Neuronal stem cell (in vitro differentiated cells): ENCODE results near the gene RER1.

ENCODE experiments used
- DNase-seq: peaks from one replicate; pipeline ENCODE4 v3.0.0-alpha.2; 2013; ENCODE audit warnings: low spot score
- H2AFZ ChIP-seq: one replicate; pipeline ENCODE4 v1.6.1; 2013; ENCODE audit warnings: mild to moderate bottlenecking, low read length, inconsistent platforms
- H2AK5ac ChIP-seq: 2 replicates; pipeline ENCODE4 v1.6.1; 2013; ENCODE audit warnings: low read depth, mild to moderate bottlenecking, inconsistent platforms, low read length, moderate library complexity, mixed read lengths
- H2BK120ac ChIP-seq: 2 replicates; pipeline ENCODE4 v1.6.1; 2013; ENCODE audit warnings: low read depth, mild to moderate bottlenecking, inconsistent platforms, low read length, moderate library complexity, mixed read lengths
- H2BK12ac ChIP-seq: one replicate; pipeline ENCODE4 v1.6.1; 2013; ENCODE audit warnings: low read length, inconsistent platforms
- H2BK15ac ChIP-seq: 2 replicates; pipeline ENCODE4 v1.6.1; 2013; ENCODE audit warnings: mild to moderate bottlenecking, low read length, inconsistent platforms, mixed read lengths
- H2BK5ac ChIP-seq: one replicate; pipeline ENCODE4 v1.6.1; 2013; ENCODE audit warnings: inconsistent platforms, mild to moderate bottlenecking, low read length, moderate library complexity
- H3K14ac ChIP-seq: one replicate; pipeline ENCODE4 v1.6.1; 2013; ENCODE audit warnings: low read length, inconsistent platforms
- H3K18ac ChIP-seq: 2 replicates; pipeline ENCODE4 v1.6.1; 2013; ENCODE audit warnings: low read length, inconsistent platforms
- H3K23ac ChIP-seq: 2 replicates; pipeline ENCODE4 v1.6.1; 2013; ENCODE audit warnings: low read depth, mild to moderate bottlenecking, mixed read lengths, low read length, inconsistent platforms; ENCODE audit not compliant: poor library complexity
- H3K27ac ChIP-seq: replicated peaks from 3 replicates; pipeline ENCODE4 v1.5.1; 2013; ENCODE audit warnings: low read length, inconsistent platforms
- H3K27me3 ChIP-seq, 3 experiments: 2 replicates each; pipeline ENCODE4 v1.6.1; 2013; ENCODE audit warnings: low read length in 3 of 3, mild to moderate bottlenecking in 2 of 3, inconsistent platforms in 1 of 3, low read depth in 1 of 3, mixed read lengths in 1 of 3, moderate library complexity in 1 of 3; ENCODE audit not compliant: control insufficient read depth in 3 of 3, insufficient read depth in 3 of 3
- H3K36me3 ChIP-seq, 2 donors: replicated peaks in 1 of 2; 2 replicates each; pipeline ENCODE4 v1.6.1; 2013; ENCODE audit warnings: low read length in 2 of 2; ENCODE audit not compliant: control insufficient read depth in 2 of 2, insufficient read depth in 2 of 2
- H3K4ac ChIP-seq: 2 replicates; pipeline ENCODE4 v1.6.1; 2013; ENCODE audit warnings: inconsistent platforms, mild to moderate bottlenecking, low read length, moderate library complexity
- H3K4me1 ChIP-seq, 2 donors: 1 replicate in 1 of 2; 2 replicates in 1 of 2; pipeline ENCODE4 v1.6.1; 2013; ENCODE audit warnings: low read length in 2 of 2, low read depth in 1 of 2; ENCODE audit not compliant: control insufficient read depth in 2 of 2, insufficient read depth in 1 of 2
- H3K4me2 ChIP-seq: one replicate; pipeline ENCODE4 v1.6.1; 2013; ENCODE audit warnings: mild to moderate bottlenecking, low read length, inconsistent platforms; ENCODE audit not compliant: insufficient read depth, poor library complexity, severe bottlenecking
- H3K4me3 ChIP-seq, 2 donors: 2 replicates each; pipeline ENCODE4 v1.5.1; 2013; ENCODE audit warnings: low read length in 2 of 2, mild to moderate bottlenecking in 2 of 2, inconsistent platforms in 1 of 2, moderate library complexity in 1 of 2
- H3K79me1 ChIP-seq: one replicate; pipeline ENCODE4 v1.6.1; 2013; ENCODE audit warnings: low read depth, mild to moderate bottlenecking, inconsistent platforms, low read length, moderate library complexity
- H3K9ac ChIP-seq: one replicate; pipeline ENCODE4 v1.6.1; 2013; ENCODE audit warnings: mild to moderate bottlenecking, low read depth, low read length, inconsistent platforms; ENCODE audit not compliant: poor library complexity
- H3K9me3 ChIP-seq, 2 donors: replicated peaks in 1 of 2; 2 replicates each; pipeline versions ENCODE3 to v1.6.1; 2013; ENCODE audit warnings: low read length in 2 of 2, mild to moderate bottlenecking in 2 of 2, inconsistent platforms in 1 of 2, low read depth in 1 of 2, mixed read lengths in 1 of 2, moderate library complexity in 1 of 2; ENCODE audit not compliant: control insufficient read depth in 2 of 2, insufficient read depth in 1 of 2
- H4K8ac ChIP-seq: one replicate; pipeline ENCODE4 v1.6.1; 2013; ENCODE audit warnings: low read depth, mild to moderate bottlenecking, inconsistent platforms, low read length, moderate library complexity
- H4K91ac ChIP-seq: one replicate; pipeline ENCODE4 v1.6.1; 2013; ENCODE audit warnings: low read length, low read depth, mild to moderate bottlenecking, inconsistent platforms; ENCODE audit not compliant: poor library complexity
- WGBS, 2 donors: extraction: QIAGEN DNeasy Blood & Tissue Kit; methylation state at CpG; one replicate each; pipeline ENCODE4 v1.1.7; 2013; ENCODE audit warnings: missing lambda C conversion rate in 2 of 2, mixed read lengths in 1 of 2; ENCODE audit not compliant: insufficient read length in 2 of 2, insufficient replicate concordance in 1 of 2; ENCODE audit errors: extremely low coverage in 2 of 2; 5-methylcytosine and 5-hydroxymethylcytosine counted together

The RER1 gene

DNA sequence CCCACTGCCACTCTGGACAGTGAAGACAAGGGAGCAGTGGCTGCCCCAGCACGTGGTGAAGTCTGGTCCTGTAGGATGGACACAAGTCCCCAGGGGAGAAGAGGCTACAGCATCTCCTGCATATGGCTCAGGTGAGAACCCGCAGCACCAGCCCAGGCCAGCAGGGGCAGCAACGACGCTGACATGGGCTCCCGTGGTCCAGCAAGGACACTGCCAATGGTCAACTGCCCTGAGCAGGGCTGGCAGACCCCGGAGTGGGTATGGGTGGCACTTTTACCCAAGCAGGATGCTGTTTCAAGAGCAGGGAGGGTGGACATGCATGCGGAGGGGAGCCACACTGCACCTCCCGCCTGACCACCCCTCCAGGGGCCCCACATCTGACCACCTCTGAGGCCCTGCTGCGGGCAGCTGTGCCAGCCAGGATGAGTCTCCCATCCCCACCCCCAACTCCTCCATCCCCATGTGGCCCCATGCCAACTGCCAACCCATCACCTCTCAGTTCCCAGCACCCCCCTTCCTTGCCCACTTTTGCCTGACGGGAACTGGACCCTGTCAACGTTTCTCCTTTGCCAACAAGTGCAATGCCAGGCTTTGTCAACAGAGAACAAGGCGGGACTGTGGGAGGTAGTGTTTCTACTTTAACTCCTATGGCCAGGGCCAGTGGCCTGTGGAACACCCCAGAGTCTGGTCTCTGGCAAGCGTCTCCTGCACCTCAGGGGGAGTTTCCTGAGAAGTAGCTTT, 8.8 kb upstream of the RER1 start:
- Histone ChIP-seq H3K27ac (no peak overlapping the region), H2BK5ac (peak overlapping the region; percentile 68), H2AFZ (no peak overlapping the region), H3K4me2 (no peak overlapping the region), H2BK15ac (peak overlapping the region; percentile 83), H4K91ac (no peak overlapping the region), H2BK12ac (no peak overlapping the region), H4K8ac (no peak overlapping the region), H3K27me3 (no peaks in the 10 kb centered on the region), H3K36me3 (peaks cover 1 to 9% of the 10 kb centered on the region in 2 donors), H3K9ac (no peak overlapping the region), H3K79me1 (peaks cover 4% of the 10 kb centered on the region), H3K18ac (no peak overlapping the region), H3K4me3 (no peak overlapping the region), H3K4ac (no peak overlapping the region), H3K9me3 (no peaks in the 10 kb centered on the region), H3K14ac (no peak overlapping the region), H2BK120ac (no peak overlapping the region), H2AK5ac (peak overlapping the region; percentile 74), H3K23ac (no peak overlapping the region), H3K4me1 (peaks cover 0 to 4% of the 10 kb centered on the region in 2 donors)
- no peak for DNase-seq
- WGBS, 2 donors, result no CpG with 5 or more reads among the region's 13 CpGs

DNA sequence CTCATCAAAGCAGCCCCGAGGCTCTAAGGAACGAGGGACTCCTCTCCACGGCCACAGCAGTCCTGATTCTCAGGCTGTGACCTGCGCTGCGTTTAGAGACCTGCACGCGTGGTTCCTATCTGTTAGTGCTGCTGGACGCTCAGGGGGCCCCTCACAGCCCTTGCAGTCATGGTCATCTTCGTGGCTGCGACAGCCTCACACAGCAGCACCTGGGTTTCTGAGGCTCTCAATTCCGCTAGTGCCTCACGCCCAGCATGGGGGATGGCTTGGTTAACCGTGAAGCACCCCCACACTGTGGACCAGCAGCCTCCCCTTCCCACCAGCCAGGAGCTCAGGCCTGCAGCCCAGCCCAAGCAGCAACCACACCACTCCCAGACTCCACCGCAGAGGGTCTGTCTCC, 8.1 kb upstream of the RER1 start:
- Histone ChIP-seq H3K4me3 (no peak overlapping the region), H3K9ac (peak overlapping the region; percentile 30), H3K36me3 (peaks cover 4 to 17% of the 10 kb centered on the region in 2 donors), H3K9me3 (no peaks in the 10 kb centered on the region), H3K79me1 (peaks cover 4% of the 10 kb centered on the region), H3K4ac (no peak overlapping the region), H2BK15ac (no peak overlapping the region), H3K23ac (peak overlapping the region; percentile 6), H2BK5ac (no peak overlapping the region), H4K91ac (no peak overlapping the region), H3K27me3 (no peaks in the 10 kb centered on the region), H3K4me2 (no peak overlapping the region), H3K27ac (no peak overlapping the region), H2AFZ (no peak overlapping the region), H2AK5ac (no peak overlapping the region), H4K8ac (no peak overlapping the region), H2BK120ac (no peak overlapping the region), H3K14ac (no peak overlapping the region), H3K4me1 (peaks cover 0 to 4% of the 10 kb centered on the region in 2 donors), H2BK12ac (no peak overlapping the region), H3K18ac (no peak overlapping the region)
- DNase-seq, result no peak
- WGBS, 2 donors, result no CpG with 5 or more reads among the region's 14 CpGs

DNA sequence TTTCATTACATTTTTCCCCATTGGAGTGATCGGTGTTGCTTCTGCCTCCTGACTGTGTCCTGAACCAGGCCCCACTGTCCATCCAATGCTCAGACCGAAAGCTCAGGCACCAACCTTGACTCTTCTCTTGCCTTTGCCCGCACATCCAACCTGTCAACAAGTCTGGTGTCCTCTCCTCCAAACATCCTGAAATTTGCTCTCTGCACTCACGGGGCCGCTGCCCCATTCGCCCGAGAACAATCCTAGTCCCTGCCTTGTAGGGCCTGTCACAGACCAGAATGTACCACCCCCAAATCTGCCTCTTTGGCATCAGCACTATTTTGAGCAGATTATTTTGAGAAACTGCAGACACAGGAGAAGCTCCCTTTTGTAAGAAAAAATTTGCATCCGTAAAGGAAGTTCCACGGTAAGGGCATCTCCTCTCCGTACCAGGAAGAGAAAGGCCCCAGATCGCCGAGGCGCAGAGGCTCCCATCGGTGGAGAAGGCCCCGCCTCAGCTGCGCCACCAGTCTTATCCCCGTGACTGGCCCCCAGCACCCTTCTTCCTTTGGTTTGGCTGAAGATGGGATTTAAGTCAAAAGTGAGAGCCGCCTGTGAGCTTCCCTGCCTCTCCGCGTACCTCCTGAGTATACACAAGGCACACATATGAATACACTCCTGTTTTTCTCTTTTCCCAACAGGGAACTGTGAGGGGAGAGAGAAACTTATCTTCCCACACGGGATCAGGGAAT, 7.3 kb upstream of the RER1 start:
- Histone ChIP-seq H3K36me3 (peaks cover 6 to 20% of the 10 kb centered on the region in 2 donors), H4K8ac (peak overlapping the region; percentile 43), H3K27me3 (no peaks in the 10 kb centered on the region), H3K4me2 (no peak overlapping the region), H2AK5ac (no peak overlapping the region), H2BK15ac (no peak overlapping the region), H2BK5ac (peak overlapping the region; percentile 48), H3K9ac (no peak overlapping the region), H3K23ac (peak overlapping the region; percentile 70), H3K79me1 (peaks cover 4% of the 10 kb centered on the region), H2BK12ac (no peak overlapping the region), H3K18ac (no peak overlapping the region), H3K4ac (no peak overlapping the region), H3K14ac (no peak overlapping the region), H3K27ac (no peak overlapping the region), H2AFZ (no peak overlapping the region), H4K91ac (no peak overlapping the region), H3K4me3 (no peak overlapping the region), H3K9me3 (no peaks in the 10 kb centered on the region), H3K4me1 (peaks cover 0 to 4% of the 10 kb centered on the region in 2 donors), H2BK120ac (no peak overlapping the region)
- DNase-seq, result no peak
- no CpG with 5 or more reads among the region's 21 CpGs for WGBS, 2 donors

DNA sequence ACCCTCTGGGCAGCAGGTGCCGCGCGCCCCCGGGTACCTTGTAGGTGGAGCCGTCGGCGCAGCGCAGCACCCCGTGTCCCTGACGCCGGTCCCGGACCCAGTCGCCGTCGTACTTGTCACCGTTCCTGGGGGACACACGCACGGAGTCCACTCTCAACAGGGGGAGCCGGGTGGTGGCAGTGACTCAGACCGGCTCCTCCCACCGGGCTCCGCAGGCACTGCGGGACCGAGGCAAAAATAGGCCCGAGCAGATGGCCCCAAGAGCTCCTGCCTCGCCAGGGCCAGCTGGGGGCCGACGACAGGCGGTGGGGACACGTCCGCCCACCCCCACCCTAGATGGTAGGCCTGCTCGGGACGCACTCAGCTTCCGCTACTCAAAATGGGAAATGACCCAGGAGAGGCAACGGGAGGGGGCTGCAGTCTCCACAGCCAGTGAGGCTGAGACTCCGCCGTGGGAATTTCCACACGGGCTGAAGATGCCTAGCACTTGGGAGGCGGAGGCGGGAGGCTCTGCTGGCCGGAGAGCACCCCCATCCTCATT, 6.6 kb upstream of the RER1 start:
- no peak for DNase-seq
- no peak overlapping the region for H2AK5ac ChIP-seq
- H3K27ac ChIP-seq, result no peak overlapping the region
- peak overlapping the region; percentile 48 for H2BK5ac ChIP-seq
- peaks cover 0 to 6% of the 10 kb centered on the region in 2 donors for H3K4me1 ChIP-seq
- H3K23ac ChIP-seq, result peak overlapping the region; percentile 70
- peak overlapping the region; percentile 76 for H3K9ac ChIP-seq
- peak overlapping the region; percentile 43 for H4K8ac ChIP-seq
- no peak overlapping the region for H2BK15ac ChIP-seq
- no peak overlapping the region for H2AFZ ChIP-seq
- H3K14ac ChIP-seq, result peak overlapping the region; percentile 67
- no peak overlapping the region for H3K4me3 ChIP-seq
- H3K18ac ChIP-seq, result peak overlapping the region; percentile 56
- H3K9me3 ChIP-seq, result no peaks in the 10 kb centered on the region
- WGBS, 2 donors, result no CpG with 5 or more reads among the region's 41 CpGs
- H2BK12ac ChIP-seq, result no peak overlapping the region
- H2BK120ac ChIP-seq, result no peak overlapping the region
- peaks cover 6% of the 10 kb centered on the region for H3K79me1 ChIP-seq
- peaks cover 11 to 25% of the 10 kb centered on the region in 2 donors for H3K36me3 ChIP-seq
- no peak overlapping the region for H3K4ac ChIP-seq
- peak overlapping the region; percentile 79 for H4K91ac ChIP-seq
- no peaks in the 10 kb centered on the region for H3K27me3 ChIP-seq
- H3K4me2 ChIP-seq, result no peak overlapping the region
